Rectal smooth muscle tissue (tissue), 1 donor: ENCODE data around the gene LMO7.
"Not testable (repeated sequence)": the region's sequence is repeated elsewhere in the genome, so short reads cannot be mapped to it uniquely, and the experiment has no call there.

Source experiments
- H3K27ac ChIP-seq: one replicate; pipeline ENCODE4 v1.7.0; 2013; ENCODE audit warnings: low read depth, low read length, inconsistent platforms
- H3K27me3 ChIP-seq: one replicate; pipeline ENCODE4 v1.7.0; 2013; ENCODE audit warnings: low read length; ENCODE audit not compliant: control insufficient read depth, insufficient read depth
- H3K36me3 ChIP-seq: one replicate; pipeline ENCODE4 v1.7.0; 2013; ENCODE audit warnings: low read length; ENCODE audit not compliant: control insufficient read depth, insufficient read depth
- H3K4me1 ChIP-seq: one replicate; pipeline ENCODE4 v1.7.0; 2013; ENCODE audit warnings: low read length; ENCODE audit not compliant: control insufficient read depth, insufficient read depth
- H3K4me3 ChIP-seq: one replicate; pipeline ENCODE4 v1.7.0; 2013; ENCODE audit warnings: low read length
- H3K9ac ChIP-seq: one replicate; pipeline ENCODE4 v1.7.0; 2013; ENCODE audit warnings: low read length

Gene LMO7

DNA sequence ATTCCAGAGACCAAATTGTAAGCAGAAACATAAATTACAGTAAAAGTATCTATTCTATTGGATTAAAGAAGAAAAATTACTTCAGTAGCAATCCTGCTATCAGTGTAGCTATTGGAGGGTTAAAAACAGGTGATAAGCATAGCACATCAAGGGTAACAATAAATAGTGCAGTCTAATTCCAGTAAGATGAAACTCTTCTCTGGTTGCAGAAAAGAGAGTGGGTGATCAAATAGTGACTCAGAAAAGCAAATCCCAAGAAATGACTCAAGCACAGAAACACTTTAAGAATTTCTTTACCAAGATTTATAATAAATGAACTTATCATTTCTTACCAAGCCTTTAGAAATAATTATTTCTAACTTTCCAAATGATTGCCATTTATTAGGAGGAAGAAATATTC, 135.7 kb downstream of the LMO7 start:
- no peak overlapping the region for H3K4me3 ChIP-seq
- no peaks in the 10 kb centered on the region for H3K27me3 ChIP-seq
- H3K4me1 ChIP-seq, result no peaks in the 10 kb centered on the region
- H3K9ac ChIP-seq, result no peak overlapping the region
- no peak overlapping the region for H3K27ac ChIP-seq
- H3K36me3 ChIP-seq, result no peaks in the 10 kb centered on the region

GRCh38 chr13:75774176-75774575, 138.0 kb downstream of the LMO7 start:
- no peak overlapping the region for H3K4me3 ChIP-seq
- H3K27ac ChIP-seq, result no peak overlapping the region
- no peaks in the 10 kb centered on the region for H3K36me3 ChIP-seq
- H3K9ac ChIP-seq, result no peak overlapping the region
- H3K4me1 ChIP-seq, result no peaks in the 10 kb centered on the region
- H3K27me3 ChIP-seq, result no peaks in the 10 kb centered on the region

GRCh38 chr13:75776550-75776949, 140.4 kb downstream of the LMO7 start:
- no peaks in the 10 kb centered on the region for H3K36me3 ChIP-seq
- H3K27ac ChIP-seq, result no peak overlapping the region

DNA sequence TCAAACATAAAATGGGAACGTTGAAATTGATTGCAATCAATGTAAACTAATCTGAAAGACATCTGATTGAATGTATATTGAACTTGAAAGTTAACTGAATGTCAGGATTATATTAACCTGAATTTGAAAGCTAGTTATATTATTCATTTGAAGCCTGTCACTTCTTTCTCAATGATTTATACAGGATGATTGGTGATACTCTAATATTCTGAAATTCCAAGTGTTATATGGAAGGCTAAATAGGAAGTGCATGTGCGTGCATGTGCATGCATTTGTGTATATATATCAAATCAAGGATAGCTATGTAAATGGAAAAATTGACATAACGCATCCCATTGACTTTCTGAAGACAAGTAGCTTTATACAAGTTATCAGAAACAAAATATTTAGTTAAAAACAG, 143.3 kb downstream of the LMO7 start:
- no peaks in the 10 kb centered on the region for H3K27me3 ChIP-seq
- no peak overlapping the region for H3K27ac ChIP-seq
- H3K36me3 ChIP-seq, result no peaks in the 10 kb centered on the region
- no peak overlapping the region for H3K4me3 ChIP-seq
- no peaks in the 10 kb centered on the region for H3K4me1 ChIP-seq
- H3K9ac ChIP-seq, result no peak overlapping the region

More at GRCh38 chr13:75776550-75776949, 140.4 kb downstream of the LMO7 start:
- H3K27me3 ChIP-seq, result no peaks in the 10 kb centered on the region
- no peaks in the 10 kb centered on the region for H3K4me1 ChIP-seq
- no peak overlapping the region for H3K9ac ChIP-seq
- no peak overlapping the region for H3K4me3 ChIP-seq

GRCh38 chr13:75780103-75780502, 144.0 kb downstream of the LMO7 start:
- H3K4me3 ChIP-seq, H3K4me1 ChIP-seq, H3K27me3 ChIP-seq, H3K27ac ChIP-seq, H3K36me3 ChIP-seq, H3K9ac ChIP-seq: not testable (repeated sequence)

- Histone ChIP-seq H3K27me3 (no peaks in the 10 kb centered on the region), H3K36me3 (no peaks in the 10 kb centered on the region), H3K27ac (no peak overlapping the region), H3K4me3 (no peak overlapping the region), H3K4me1 (no peaks in the 10 kb centered on the region), H3K9ac (no peak overlapping the region)
Observed at GRCh38 chr13:75782985-75783384, 146.9 kb downstream of the LMO7 start.

DNA sequence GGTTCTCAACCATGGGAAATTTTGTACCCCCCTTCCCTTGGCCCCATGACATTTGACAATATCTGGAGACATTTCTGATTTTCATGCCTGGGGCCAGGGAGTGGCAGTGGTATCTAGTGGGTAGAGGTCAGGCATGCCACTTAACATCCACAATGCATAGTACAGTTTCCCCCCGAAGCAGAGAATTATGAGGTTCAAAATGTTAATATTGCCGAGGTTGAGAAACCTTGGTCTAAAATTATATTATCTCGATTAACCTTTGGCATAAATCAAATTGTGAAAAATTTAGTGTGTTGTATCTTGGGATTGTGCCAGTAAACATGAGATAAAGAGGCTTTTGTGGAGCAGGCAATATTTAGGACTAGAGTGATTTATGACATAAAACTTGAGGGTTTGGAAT, 147.9 kb downstream of the LMO7 start:
- no peak overlapping the region for H3K9ac ChIP-seq
- no peaks in the 10 kb centered on the region for H3K27me3 ChIP-seq
- H3K4me3 ChIP-seq, result no peak overlapping the region
- no peak overlapping the region for H3K27ac ChIP-seq
- H3K4me1 ChIP-seq, result no peaks in the 10 kb centered on the region
- no peaks in the 10 kb centered on the region for H3K36me3 ChIP-seq

DNA sequence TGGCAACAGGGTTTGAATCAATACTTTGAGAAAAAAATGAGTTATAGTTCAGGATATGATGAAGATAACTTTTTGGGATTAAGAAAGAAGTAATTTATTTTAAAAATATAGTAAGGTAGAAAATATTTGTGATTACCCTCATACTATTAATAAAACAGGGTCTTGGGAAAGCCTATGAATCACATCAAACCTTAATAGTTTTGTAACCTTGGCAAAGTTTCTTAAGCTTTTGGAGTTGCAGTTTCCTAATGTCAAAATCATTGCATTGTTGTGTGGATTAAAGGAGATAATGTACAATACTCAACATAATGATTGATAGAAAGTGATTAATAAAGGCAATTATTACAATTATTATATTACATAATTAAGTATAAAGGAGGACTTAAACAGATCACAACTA, 149.0 kb downstream of the LMO7 start:
- Histone ChIP-seq H3K27ac (no peak overlapping the region), H3K4me3 (no peak overlapping the region), H3K36me3 (no peaks in the 10 kb centered on the region), H3K27me3 (no peaks in the 10 kb centered on the region), H3K9ac (no peak overlapping the region), H3K4me1 (no peaks in the 10 kb centered on the region)

- H3K36me3 ChIP-seq, result no peaks in the 10 kb centered on the region
- H3K27me3 ChIP-seq, result no peaks in the 10 kb centered on the region
- no peak overlapping the region for H3K9ac ChIP-seq
- no peak overlapping the region for H3K4me3 ChIP-seq
- no peak overlapping the region for H3K27ac ChIP-seq
- no peaks in the 10 kb centered on the region for H3K4me1 ChIP-seq
Observed at GRCh38 chr13:75787249-75787928, 151.3 kb downstream of the LMO7 start.

GRCh38 chr13:75788481-75788981, 152.4 kb downstream of the LMO7 start:
- no peaks in the 10 kb centered on the region for H3K36me3 ChIP-seq
- no peaks in the 10 kb centered on the region for H3K4me1 ChIP-seq
- H3K27me3 ChIP-seq, result no peaks in the 10 kb centered on the region
- H3K9ac ChIP-seq, result no peak overlapping the region
- no peak overlapping the region for H3K4me3 ChIP-seq
- no peak overlapping the region for H3K27ac ChIP-seq

DNA sequence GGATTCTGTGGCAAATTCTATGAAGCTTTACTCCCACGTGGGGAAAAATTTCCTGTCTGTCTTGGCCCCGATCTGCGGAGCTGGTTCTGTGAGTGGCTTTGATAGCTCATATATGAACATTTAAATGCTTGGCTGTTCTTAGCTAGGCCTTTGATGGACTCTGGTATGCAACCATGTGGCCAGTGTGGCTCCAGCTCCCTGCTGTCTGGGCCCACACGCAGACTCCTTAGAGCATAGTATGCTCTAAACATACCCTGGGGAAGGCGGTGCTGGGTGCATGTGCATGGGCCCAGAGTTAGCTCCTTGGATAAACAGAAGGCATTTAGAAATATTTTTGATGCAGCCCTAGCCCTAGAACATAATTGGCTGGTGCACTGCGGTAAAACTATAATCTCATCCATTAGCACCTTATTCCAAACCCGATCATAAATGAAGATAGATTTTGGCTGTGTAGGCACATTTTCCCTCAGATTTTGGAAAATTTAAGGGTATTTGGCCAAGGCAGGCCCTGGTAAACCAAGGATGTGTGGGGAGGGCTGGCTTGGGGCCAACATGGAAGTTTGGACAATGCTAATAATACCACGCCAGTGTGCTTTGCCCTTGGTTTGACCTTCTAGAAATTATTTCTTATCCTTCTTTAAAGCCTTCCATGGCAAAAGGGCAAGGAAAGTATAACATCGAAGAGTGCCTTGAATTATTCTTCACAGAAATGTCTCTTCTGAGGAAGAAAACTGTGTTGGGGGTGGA, 153.5 kb downstream of the LMO7 start:
- H3K4me3 ChIP-seq, result no peak overlapping the region
- H3K27me3 ChIP-seq, result no peaks in the 10 kb centered on the region
- H3K27ac ChIP-seq, result no peak overlapping the region
- no peaks in the 10 kb centered on the region for H3K4me1 ChIP-seq
- no peaks in the 10 kb centered on the region for H3K36me3 ChIP-seq
- no peak overlapping the region for H3K9ac ChIP-seq

DNA sequence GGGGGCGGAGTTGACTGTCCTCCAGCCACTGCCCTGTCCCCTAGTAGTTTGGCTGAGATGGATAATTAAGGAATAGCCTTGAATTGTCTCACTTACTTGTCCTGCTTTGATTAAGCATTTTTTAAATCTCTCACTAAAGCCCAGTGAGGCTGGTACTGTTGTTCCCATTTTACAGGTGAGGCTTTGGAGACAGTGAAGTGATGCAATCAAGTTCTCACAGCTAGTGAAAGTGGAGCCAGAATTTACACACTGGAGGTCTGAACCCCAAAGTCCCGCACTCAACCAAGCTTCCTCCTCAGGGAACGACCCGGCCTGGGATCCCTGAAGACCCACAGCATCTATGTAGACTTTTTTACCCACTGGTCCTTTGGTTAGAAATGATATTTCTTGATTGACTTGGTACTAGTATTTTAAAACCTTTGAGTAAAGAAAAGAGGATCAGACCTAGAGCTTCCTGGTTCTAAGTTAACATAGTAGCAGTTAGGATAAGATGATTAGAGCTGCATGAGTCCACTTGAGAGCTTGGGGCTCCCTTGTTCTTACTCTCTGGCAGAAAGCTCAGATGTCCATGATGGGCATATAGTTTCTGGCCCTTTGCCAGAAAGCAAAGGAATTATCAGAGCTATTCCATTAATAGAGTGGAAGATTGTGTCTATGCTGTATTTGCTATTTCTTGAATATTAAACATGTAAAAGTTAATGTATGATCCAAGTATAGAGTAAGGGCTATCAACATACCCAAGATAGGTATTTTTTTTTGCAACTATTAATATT, 154.3 kb downstream of the LMO7 start:
- no peak overlapping the region for H3K27ac ChIP-seq
- H3K4me3 ChIP-seq, result no peak overlapping the region
- H3K36me3 ChIP-seq, result no peaks in the 10 kb centered on the region
- no peak overlapping the region for H3K9ac ChIP-seq
- no peaks in the 10 kb centered on the region for H3K27me3 ChIP-seq
- no peaks in the 10 kb centered on the region for H3K4me1 ChIP-seq
